ENCODE data around the gene MRPL1.

GRCh38 chr4:77917075-77917474 lies 54.4 kb downstream of the MRPL1 start:
- no peak for TF ChIP-seq ZNF274 (IDR thresholded peaks at IDR 0.05; ENCODE audit: low read depth, low read length)
- TF ChIP-seq SUZ12 (IDR thresholded peaks at IDR 0.05; ENCODE audit: extremely low read depth, insufficient read depth, insufficient read length) = no peak
- no peak for TF ChIP-seq YY1 (IDR thresholded peaks at IDR 0.05; ENCODE audit: insufficient read depth, insufficient read length)

All from NT2/D1 (cell line).